Measurements from ENCODE around the gene TMEM204.
A peak's percentile ranks its signal among the peaks of the same experiment; 100 is the strongest.

Gene TMEM204

DNA sequence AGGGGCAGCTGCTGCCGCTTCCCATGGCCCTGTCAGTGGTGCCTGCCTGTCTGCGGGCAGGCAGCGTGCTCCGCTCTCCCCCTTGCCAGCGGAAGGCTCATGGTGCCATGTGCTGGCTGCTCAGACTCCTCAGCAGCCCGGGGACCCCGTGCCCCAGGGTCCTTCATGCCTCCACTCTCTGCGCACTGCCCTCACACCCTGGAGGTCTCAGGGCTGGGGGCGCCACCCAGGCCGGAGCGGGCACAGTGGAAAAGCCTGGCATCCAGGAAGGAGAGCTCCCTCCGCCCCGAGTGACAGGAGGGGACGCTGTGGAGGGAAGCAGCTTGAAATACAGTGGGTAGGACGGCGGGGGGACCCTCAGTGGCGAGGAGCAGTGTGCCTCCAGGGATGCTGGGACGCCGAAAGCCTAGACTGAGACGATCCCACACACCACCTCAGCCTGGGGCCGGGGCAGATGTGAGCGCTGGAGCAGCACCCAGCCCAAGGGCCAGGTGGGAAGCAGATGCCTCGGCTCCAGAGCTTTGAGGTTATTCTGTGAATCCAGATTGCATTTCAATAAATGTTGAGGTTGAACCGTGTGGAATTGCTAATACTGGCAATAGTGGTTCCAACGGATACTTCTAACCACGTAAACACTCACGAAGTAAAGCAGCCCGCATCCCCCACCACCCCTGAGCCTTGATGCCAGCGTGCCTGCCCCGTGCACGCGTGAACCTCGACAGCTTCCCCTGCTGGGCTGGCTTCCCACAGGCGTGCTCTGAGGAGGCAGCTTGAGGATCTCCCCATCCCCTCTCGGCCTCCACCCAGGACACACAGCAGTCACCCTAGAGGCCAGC is 6.5 kb downstream of the TMEM204 start:
- DNase-seq, result peak; percentile 9

DNA sequence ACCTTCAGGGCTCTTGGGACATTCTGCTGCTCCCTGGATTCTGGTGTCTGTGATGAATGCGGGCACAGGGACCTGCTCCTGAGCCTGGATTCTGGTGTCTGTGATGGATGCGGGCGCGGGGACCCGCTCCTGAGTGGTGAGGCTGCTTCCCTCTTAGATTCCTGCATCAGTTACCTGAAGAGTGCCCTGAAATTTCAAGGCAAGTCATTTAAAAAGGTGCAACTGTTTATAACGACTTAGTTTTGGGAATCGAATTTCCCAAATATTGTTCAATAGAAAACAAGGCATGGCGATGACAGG is 7.0 kb downstream of the TMEM204 start:
- DNase-seq, result no peak

DNA sequence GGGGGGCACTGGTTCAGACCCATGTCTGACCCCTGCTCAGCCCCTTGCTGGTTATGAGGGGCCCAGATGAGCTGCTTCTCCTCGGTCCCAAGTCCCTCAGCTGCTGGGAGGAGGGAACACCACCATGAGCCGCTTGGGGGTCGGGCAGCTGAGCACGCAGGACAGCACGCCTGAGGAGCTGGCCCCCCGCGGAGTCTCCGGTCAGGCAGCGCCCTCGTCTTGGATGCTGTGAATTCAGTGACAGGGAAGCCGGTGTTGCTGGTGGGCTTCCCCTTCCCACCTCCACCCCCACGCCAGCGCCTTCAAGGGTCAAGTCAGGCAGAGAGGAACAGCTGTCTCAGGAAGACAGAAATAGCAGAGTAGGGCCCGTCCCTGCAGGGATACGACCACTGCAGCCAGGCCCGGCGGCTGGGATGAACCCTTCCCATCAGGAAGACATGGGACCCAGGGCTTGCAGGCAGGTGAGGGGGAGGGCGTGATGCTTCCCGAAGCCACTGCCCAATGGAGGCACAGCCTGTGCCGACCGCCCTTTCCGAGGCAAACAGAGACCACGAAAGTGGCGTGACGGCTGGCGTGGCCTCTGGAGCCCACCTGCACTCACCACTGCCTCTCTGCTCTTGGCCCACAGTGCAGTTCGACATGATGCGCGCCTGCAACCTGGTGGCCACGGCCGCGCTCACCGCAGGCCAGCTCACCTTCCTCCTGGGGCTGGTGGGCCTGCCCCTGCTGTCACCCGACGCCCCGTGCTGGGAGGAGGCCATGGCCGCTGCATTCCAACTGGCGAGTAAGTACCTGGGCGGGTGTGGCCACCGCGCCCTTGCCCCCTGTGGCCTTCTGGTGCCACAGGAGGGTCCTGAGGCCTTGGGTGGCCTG is 8.1 kb downstream of the TMEM204 start:
- no peak for DNase-seq

DNA sequence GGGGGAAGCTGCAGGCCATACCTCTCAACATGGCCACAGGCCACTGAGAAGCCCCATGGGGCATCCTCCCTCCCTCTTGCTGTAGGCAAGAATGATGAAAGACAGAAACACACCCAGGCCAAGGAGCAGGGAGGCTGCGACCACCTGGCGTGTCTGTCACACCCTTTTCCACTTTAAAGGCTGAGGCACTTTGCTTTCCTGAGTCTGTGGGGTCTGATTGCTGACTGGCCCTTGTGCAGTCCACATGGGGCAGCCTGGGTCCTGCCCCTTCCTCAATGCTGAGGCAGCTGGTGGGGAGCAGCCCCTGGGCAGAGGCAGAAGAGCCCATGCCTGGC is 8.7 kb downstream of the TMEM204 start:
- DNase-seq, result no peak

DNA sequence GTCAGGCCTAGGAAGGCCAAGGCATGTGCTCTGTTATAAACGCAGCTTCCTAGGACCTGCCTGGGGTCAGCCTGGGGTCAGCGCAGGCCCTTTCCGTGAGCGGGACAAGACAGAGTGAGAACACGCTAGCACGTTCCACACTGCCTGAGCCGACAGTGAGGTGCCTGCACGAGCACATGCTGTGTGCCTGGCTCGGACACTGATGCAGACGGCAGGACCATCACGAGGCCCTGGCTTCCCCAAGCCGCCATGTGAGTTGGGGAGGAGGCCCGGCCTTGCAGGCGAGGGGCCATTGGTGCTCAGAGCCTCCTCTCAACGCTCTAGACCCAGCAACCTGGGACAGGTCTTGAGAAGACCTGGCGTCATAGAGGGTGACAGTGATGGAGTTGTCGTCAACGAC is 9.1 kb downstream of the TMEM204 start:
- no peak for DNase-seq

DNA sequence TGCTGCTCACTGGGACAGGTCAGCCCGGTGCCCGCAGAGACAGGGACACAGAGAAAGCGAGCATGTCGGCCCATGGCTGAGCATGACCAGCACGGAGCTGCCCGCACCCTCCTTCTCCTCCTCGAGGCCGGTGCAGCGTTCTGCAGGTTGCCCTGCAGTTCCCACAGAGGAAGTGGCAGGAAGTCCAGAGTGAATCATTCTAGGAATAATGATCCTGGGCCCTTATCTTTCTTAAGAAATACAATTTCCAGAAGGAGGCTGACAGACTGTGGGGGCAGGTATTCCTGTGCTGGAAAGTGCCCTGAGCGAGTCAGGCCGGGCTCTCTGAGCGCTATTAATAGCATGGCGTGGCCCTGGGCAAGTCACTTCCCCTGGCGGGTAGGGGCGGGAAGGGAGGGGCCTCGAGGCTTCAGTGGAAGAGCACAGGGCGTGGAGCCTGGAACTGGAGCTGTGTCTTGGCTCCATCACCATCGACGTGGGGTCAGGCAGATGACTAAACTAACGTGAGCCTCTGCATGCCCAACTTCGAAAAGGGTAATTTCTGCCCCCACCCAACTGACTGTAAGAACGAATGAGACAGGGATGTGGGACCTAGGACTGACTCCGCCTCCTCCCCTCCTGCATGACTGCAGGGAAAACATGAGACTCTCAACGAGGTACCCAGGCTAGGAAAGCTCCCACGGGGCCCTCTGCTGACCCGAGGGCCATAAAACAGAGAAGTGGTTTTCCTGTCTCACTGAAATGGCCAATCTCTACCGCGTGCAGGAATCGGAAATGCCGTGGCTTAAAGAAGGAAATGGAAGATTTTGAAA is 9.8 kb downstream of the TMEM204 start:
- DNase-seq, result peak; percentile 62

DNA sequence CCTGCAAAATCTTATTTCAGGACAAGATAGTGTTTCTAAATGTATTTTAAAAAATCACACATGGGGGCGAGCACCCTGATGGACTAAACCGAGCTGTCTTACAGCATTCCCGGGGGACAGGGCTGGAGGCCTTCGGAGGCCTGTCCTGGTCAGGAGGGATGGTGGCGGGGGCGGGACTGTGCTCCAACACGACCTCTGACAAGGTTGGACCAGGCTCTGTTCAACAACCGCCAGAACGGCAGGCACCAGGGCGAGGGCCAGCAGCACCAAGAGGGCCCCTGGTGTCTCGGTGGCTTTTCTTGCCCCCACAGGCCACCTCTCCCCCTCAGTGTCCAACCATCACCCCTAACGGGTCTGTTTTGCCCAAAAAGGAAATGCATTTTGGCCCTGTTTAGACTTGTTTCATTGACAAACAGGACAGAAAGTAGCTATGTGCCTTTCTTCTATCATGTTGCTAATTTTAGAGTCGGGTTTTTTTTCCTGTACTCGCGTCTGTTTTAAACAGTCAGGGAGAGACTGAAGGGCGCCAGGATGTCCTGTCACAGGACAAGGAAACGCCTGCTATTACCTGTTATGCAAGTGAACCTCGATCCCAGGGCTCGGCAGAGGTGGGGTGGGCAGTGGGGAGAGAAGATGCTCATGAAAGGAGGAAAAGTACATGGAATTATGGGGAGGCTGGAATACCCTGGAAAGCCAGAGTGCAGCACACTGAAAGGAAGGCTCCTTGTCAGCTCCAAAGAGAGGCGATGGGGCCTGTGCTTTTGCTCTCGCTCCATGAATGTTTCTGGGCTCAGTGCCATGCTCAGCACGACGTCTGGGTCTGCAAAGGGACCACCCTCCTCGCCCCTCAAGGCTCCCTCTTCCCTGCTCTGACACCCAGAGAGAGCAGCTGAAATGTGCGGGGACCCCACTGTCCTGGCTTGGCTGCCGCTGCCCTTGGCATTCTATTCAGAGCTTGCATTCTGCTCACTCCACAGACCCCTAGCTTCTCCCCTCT is 11.9 kb downstream of the TMEM204 start:
- DNase-seq, result no peak

DNA sequence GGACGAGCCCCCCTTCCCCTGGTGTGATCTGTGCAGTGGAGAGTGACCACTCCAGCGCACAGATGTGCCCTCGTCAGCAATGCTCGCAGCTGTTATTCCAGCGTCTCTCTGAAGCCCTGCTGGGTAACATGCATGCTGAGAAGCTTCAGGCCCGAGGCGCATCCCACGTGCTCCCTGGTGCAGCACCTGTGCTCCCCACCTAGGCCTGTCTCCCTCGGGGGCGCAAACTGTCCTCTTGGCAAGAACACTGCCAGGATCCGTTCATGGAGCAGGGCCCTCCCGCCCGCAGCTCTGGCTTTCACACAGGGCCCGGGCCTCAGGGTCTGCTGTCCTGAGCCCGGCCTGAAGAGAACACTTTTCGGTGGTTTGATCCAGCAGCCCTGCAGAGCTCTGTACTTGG is 13.0 kb downstream of the TMEM204 start:
- no peak for DNase-seq

DNA sequence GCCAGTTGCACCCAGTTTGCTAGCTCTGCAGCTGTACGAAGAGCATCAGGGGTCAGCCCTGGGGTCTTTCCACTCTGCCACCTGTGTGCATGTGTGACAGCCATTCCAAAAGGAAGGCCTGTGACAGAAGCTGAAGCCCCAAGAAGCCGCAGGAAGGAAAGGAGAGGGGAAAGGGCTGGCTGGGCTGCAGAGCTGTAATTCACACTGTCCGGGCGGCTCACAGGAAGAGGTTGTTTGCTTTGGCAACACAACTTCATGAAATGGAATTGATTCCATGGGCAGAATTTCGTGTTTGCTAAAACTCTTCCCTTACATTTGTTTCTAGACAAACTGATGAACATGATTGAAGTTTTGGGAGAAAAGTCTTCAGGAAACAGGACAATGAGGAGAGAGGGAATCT is 14.8 kb downstream of the TMEM204 start:
- no peak for DNase-seq

DNA sequence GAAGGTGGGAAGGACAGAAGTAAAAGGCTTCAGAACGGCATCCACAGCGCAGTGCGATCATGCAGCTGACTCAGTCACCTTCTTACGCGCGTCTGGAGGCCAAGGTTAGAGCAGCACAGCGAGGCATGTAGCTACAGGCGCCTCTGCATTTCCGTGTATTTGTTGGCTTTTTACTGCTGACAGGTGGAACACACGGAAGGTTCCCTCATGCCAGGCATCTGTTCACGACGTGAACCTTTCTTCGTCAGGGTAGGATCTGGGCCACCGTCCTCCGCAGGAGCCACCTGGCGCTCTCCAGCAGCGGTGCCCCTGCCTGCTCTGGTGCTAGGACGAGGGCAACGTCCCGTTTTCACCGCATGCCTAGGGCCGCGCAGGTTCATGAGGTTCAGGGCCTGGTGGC is 15.3 kb downstream of the TMEM204 start:
- DNase-seq, result no peak

DNA sequence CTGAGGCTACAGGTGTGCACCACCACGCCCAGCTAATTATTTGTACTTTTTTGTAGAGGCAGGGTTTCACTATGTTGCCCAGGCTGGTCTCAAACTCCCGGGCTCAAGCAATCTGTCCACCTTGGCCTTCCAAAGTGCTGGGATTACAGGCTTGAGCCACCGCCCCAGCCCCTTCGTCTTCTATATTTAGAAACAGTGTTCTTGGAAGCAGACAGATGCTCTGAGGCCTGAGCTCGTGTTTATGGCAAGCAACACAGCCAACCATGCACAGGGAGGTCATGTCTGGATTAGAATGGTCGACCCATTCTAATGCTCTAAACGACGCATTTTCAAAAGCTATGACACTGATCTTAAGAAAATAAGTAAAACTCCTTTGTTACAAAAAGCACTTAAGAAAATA is 16.6 kb downstream of the TMEM204 start:
- DNase-seq, result no peak

DNA sequence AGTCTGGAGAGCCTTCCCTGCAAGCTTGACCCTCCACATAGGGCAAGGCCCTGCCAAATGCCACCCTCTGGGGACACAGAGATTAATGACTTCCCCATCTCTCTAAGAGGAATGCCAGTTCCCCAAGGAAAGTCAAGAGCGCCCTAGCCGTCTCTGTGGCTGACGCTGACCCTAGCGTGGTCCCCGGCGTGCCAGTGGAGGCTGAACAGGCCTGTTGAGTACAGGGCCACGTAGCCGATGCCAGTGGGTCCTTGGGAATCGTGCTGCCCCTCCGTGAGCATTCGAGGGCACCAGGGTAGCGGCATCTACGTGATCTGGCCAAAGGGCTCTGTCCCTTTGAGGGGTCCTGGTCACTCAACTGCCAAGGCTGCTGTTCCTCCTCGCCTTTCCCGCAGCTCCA is 17.2 kb downstream of the TMEM204 start:
- DNase-seq, result no peak

DNA sequence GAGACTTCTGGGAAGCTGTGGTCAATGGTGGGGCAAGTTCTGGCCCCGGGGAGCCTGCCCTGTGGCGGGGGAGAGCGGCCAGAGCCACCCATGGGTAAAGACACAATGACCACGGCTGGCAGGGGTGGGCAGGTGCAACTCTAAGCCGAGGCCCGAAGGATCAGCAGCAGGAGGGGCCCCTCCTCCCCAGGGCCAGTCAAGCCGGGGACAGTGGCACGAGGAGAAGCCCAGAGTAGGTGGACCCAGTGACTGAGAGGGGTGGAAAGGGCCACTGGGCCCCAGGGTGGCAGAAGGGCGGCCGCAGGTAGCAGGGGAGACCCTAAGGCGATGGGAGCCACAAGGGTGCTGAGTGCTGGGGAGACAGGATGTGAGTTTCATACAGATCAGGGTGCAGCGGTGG is 17.7 kb downstream of the TMEM204 start:
- DNase-seq, result no peak

DNA sequence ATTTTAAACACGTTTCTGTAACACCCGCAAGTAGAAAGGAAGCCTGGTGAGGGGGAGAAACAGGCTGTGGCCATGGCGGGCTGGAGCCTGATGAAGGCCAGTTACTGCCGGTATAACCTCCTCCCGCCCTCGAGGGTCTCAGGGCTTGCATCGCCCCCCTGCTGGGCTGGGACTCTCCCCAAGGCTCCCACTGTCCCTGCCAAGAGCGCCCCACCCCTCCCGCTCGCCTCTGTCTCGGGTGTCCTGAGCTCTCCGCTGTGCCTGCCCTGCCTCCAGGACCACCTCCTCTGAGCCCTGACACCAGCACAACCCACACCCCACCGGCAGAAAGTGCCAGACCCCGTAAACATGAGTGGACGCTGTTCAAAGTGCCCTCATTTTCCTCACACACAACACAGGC is 18.7 kb downstream of the TMEM204 start:
- DNase-seq, result no peak

DNA sequence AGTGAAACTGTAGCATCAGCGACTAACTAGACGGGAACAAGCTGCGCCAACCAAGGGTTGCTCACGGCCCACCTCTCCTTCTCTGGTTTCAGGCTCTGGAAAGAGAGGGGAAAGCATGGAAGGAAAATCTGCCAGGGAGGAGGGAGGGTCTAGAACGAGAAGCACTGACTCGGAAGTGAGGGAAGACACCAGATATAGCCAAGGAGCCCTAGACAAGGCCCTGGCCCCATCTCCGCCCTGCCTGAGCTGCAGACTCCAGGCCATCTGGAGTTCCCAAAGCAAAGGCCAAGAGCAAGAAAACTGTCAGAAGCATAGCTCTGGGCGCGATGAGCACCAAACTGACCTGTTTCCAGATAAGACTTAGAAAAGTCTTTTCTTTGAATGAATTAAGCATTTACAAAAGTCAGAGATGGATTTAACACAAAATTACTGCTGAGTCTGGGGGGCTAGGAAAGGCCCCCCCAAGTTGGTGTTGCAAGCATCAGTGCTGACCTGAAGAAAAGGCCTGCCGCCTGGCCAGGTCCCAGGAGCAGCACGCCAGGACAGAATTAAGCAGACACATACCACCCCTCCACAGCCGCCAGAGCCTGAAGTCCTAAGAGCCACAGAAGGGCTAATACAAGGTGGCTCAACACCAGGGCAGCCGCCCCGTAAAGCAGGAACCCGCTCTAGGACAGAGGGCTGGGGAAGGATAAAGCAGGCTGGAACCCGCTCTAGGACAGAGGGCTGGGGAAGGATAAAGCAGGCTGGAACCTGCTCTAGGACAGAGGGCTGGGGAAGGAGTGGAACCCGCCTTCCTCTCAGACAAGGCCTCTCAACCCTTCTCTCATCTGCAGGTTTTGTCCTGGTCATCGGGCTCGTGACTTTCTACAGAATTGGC is 20.7 kb downstream of the TMEM204 start:
- DNase-seq, result no peak

DNA sequence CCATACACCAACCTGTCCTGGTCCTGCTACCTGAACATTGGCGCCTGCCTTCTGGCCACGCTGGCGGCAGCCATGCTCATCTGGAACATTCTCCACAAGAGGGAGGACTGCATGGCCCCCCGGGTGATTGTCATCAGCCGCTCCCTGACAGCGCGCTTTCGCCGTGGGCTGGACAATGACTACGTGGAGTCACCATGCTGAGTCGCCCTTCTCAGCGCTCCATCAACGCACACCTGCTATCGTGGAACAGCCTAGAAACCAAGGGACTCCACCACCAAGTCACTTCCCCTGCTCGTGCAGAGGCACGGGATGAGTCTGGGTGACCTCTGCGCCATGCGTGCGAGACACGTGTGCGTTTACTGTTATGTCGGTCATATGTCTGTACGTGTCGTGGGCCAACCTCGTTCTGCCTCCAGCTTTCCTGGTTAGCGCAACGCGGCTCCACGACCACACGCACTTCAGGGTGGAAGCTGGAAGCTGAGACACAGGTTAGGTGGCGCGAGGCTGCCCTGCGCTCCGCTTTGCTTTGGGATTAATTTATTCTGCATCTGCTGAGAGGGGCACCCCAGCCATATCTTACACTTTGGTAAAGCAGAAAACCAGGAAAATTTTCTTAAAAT is 21.5 kb downstream of the TMEM204 start:
- DNase-seq, result no peak

DNA sequence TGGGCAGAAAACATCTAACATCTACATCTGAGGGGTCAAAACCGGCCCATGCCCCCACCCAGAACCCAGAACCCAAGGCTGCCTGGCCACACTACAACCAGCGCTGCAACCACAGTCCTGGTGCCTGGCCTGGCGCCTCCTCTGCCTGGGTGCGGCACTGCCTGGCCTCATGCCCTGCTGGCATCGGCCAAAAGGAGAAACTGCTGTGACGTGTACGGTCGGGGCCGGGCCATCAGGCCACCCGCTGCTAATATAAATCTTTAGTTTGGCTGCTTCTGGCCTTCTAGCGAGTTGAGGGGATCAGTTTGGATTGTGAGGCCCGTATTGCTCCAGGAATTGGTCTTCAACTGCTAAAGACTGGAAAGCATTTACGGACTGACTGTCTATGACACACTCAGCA is 22.8 kb downstream of the TMEM204 start:
- DNase-seq, result no peak

DNA sequence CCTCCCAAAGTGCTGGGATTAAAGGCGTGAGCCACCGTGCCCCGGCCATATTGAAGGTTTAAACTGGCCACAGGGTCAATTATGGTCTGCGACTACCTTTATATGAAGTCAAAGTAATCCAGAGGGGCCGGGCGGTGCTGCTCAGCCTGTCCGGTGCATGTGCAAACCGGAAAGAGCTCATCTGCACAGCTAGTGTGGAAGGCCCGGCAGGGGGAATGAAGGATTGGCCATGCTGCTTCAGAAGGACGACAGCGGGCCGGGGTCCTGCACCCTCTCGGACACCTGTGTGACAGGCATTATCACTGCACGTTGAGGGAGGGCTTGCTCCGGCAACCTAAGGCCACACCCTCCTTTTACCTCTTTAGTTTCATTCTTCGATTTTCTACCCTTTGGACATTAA is 23.6 kb downstream of the TMEM204 start:
- no peak for DNase-seq

DNA sequence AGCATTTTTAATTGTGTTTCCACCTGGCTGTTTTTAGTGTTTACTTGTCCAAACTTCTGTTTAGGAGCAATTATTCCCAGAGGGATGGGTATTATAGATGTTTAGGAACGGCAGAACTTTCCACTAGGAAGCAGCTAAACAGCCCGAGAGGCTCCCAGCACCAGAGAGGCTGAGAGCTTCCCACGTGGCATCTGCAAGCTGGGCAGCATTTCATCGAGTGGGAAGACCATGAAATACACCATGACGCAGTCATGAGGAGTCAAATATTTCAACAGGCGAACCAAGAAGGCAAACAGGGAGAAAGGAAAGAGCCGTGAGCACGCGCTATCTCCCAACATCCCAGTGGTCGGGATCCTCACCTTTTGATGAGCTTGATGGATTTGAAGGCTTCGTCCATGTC is 24.1 kb downstream of the TMEM204 start:
- no peak for DNase-seq

DNA sequence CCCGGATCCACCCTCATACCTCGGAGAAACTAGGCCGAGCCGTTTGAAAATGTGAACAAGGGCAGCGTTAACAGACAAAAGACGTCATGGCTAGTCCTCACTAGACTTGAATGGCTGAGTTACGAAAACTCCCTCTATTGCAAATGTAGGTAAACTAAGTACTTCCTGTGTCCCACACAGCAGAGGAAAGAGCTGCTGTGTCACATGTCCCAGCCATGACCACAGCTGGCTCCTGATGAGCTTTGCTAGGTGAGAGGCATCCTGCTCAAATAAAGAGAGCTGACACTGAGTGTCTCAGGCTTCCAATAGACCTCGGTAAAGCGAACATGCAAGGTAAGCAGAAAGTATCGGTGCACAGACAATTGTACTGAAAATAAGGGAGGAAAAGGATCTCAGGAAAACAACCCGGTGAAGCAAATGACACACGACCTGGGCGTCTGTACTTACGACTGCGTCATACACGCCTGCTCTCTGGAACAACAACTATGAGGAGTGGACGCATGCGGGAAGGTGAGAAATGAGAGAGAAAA is 26.0 kb downstream of the TMEM204 start:
- DNase-seq, result no peak

DNA sequence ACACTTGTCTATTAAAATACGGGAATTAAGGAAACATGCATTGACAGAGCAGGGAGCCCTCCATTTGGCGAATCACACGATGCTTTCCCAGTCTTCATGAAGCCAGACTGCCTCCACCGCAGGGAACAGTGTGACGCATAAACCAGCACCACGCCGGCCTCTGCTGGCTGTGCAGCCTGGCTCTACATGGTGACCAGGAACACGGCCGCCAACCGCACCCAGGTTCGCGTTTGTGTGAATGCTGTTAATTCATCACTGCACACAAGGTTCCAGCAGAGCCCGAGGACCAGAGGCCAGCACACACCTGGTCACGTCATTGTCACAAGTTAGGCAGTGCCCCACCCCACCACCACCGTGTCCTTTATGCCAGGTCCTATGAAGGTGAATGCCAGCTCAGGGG is 26.7 kb downstream of the TMEM204 start:
- no peak for DNase-seq

Data from activated CD8-positive, alpha-beta memory T cell treated with anti-CD3 and anti-CD28 coated beads, Interleukin-2, amount 50 U/mL, for 4 hours (primary cell).